K562 (cell line): ENCODE measurements around the gene CACNA1I.

Experiments
- BHLHE40 ChIP-seq: IDR thresholded peaks from 2 replicates; pipeline ENCODE4 v1.6.1; 2011; ENCODE audit warnings: low read length, improper control_type of control experiment
- SIN3B ChIP-seq: fragments of 450-650 bp; IDR thresholded peaks from 2 replicates; pipeline ENCODE4 v1.6.1; 2017; ENCODE audit warnings: low read depth, mild to moderate bottlenecking, moderate library complexity
- SMARCA4 ChIP-seq: fragments of 450-650 bp; IDR thresholded peaks from 2 replicates; pipeline ENCODE4 v1.6.1; 2016
- ZNF239 ChIP-seq: fragments of 250-450 bp; sonication (Bioruptor Pico); IDR thresholded peaks from 2 replicates; pipeline ENCODE4 v1.4.0; 2020; ENCODE audit warnings: mild to moderate bottlenecking
- ZNF24 ChIP-seq: fragments of 450-650 bp; IDR thresholded peaks from 2 replicates; pipeline ENCODE4 v1.6.1; 2016
- ZNF384 ChIP-seq: IDR thresholded peaks from 2 replicates; pipeline ENCODE4 v1.6.1; 2012; ENCODE audit warnings: low read depth, low read length, improper control_type of control experiment

GRCh38 chr22:39716534-39716933 lies 146.0 kb downstream of the CACNA1I start:
- TF ChIP-seq SMARCA4 = no peak
- no peak for TF ChIP-seq BHLHE40
- TF ChIP-seq ZNF239 (CRISPR knock-in tag) = no peak
- TF ChIP-seq SIN3B = no peak
- TF ChIP-seq ZNF384 = no peak
- no peak for TF ChIP-seq ZNF24
